IMR-90 (cell line): ENCODE data around the gene TMEM63A.

Experiments used
- FOS ChIP-seq: fragments of 150-350 bp; IDR thresholded peaks from 2 replicates; pipeline ENCODE4 v1.6.1; 2016; ENCODE audit warnings: low read depth, low read length
- MAFK ChIP-seq: IDR thresholded peaks from 2 replicates; pipeline ENCODE4 v1.6.1; 2012; ENCODE audit warnings: low read depth, low read length, improper control_type of control experiment
- MXI1 ChIP-seq: IDR thresholded peaks from 2 replicates; pipeline ENCODE4 v1.6.1; 2012; ENCODE audit warnings: low read depth, mild to moderate bottlenecking, low read length, moderate library complexity, borderline replicate concordance
- POLR2A ChIP-seq: IDR thresholded peaks from 2 replicates; pipeline ENCODE4 v1.6.1; 2012; ENCODE audit warnings: mild to moderate bottlenecking, low read depth, low read length
- RAD21 ChIP-seq: IDR thresholded peaks from 2 replicates; pipeline ENCODE4 v1.6.1; 2012; ENCODE audit warnings: low read length, improper control_type of control experiment
- SMC3 ChIP-seq: fragments of 150-350 bp; IDR thresholded peaks from 2 replicates; pipeline ENCODE4 v1.6.1; 2016; ENCODE audit warnings: low read depth, mild to moderate bottlenecking, antibody characterized with exemption, low read length, moderate library complexity
- TF ChIP-seq, protein P1 (sequence below): conservative IDR thresholded peaks from 2 replicates; pipeline ENCODE4 v1.5.1; 2012; ENCODE audit warnings: mild to moderate bottlenecking, low read depth, low read length, improper control_type of control experiment

GRCh38 chr1:225844236-225845061 is 37.7 kb downstream of the TMEM63A start:
- TF ChIP-seq POLR2A (no peak), SMC3 (no peak), RAD21 (no peak), MXI1 (no peak), MAFK (no peak), FOS (no peak)
- TF ChIP-seq, protein P1, sequence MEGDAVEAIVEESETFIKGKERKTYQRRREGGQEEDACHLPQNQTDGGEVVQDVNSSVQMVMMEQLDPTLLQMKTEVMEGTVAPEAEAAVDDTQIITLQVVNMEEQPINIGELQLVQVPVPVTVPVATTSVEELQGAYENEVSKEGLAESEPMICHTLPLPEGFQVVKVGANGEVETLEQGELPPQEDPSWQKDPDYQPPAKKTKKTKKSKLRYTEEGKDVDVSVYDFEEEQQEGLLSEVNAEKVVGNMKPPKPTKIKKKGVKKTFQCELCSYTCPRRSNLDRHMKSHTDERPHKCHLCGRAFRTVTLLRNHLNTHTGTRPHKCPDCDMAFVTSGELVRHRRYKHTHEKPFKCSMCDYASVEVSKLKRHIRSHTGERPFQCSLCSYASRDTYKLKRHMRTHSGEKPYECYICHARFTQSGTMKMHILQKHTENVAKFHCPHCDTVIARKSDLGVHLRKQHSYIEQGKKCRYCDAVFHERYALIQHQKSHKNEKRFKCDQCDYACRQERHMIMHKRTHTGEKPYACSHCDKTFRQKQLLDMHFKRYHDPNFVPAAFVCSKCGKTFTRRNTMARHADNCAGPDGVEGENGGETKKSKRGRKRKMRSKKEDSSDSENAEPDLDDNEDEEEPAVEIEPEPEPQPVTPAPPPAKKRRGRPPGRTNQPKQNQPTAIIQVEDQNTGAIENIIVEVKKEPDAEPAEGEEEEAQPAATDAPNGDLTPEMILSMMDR, result no peak
